HCT116 (cell line): ENCODE data around the gene PAQR6. TPM values are rescaled to one million over a fixed set of nuclear protein-coding genes. Genes with fewer than 3 reads are reported as not detected.
A peak's percentile ranks its signal among the peaks of the same experiment; 100 is the strongest.

Experiments used
- ATAC-seq: fragments of 200-7000 bp; cut with Tn5 transposase; 2 replicates; pipeline ENCODE4 v1.9.1; 2020; ENCODE audit warnings: mild to moderate bottlenecking, moderate library complexity
- BruUV-seq: library from RNA; stranded (reverse); fragments of 400-500 nt; replicated peaks from 2 replicates; lab custom pipeline; 2021; lab: Mats Ljungman, UMichigan
- CTCF ChIA-PET: fragments of 300-600 bp; sonication (Branson Sonifier 250); formaldehyde crosslinking; loops from one replicate; lab custom pipeline; 2021; ENCODE audit warnings: antibody characterized with exemption; lab: Charles Lee
- POLR2A ChIA-PET: fragments of 300-600, 350-600 bp; sonication (Branson Sonifier 250); formaldehyde crosslinking; loops from one replicate; lab custom pipeline; 2021; ENCODE audit warnings: antibody characterized with exemption; lab: Charles Lee
- RAD21 ChIA-PET, 2 experiments: fragments of 300-600 bp; sonication (Branson Sonifier 250); formaldehyde crosslinking; loops; one replicate each; lab custom pipeline; 2023; ENCODE audit warnings: low total read pairs in 2 of 2; ENCODE audit not compliant: uncharacterized antibody in 2 of 2, unreplicated experiment in 2 of 2, low non-redundant PET in 1 of 2; lab: Charles Lee
- DNase-seq: peaks from one replicate; pipeline ENCODE4 v3.0.0-alpha.2; 2010; ENCODE audit warnings: low read depth, low spot score
- H2AFZ ChIP-seq: fragments of 200-600 bp; shearing (Covaris generic), sonication (generic); 2 replicates; pipeline ENCODE4 v1.6.1; 2017; ENCODE audit warnings: low read depth, mixed run types, mixed read lengths, antibody characterized with exemption, low read length; ENCODE audit not compliant: poor library complexity, severe bottlenecking
- H3K27ac ChIP-seq: 2 replicates; pipeline ENCODE4 v1.5.1; 2012; ENCODE audit warnings: low read depth, low read length
- H3K27me3 ChIP-seq: fragments of 200-600 bp; sonication (generic); 2 replicates; pipeline ENCODE4 v1.6.1; 2016; ENCODE audit warnings: mixed run types, low read length, mixed read lengths; ENCODE audit not compliant: insufficient read depth
- H3K36me3 ChIP-seq, 2 experiments: fragments of 200-500 bp in 1 of 2; fragments of 200-600 bp in 1 of 2; sonication (Bioruptor generic) in 1 of 2; sonication (generic) in 1 of 2; 2 replicates each; pipeline versions ENCODE4 v1.5.1 to v1.6.1; 2014 to 2016; ENCODE audit warnings: low read length in 2 of 2, inconsistent platforms in 1 of 2, mixed read lengths in 1 of 2, mixed run types in 1 of 2; ENCODE audit not compliant: insufficient read depth in 2 of 2, control insufficient read depth in 1 of 2
- H3K4me1 ChIP-seq, 2 experiments: fragments of 200-600 bp in 1 of 2; sonication (generic) in 1 of 2; 2 replicates each; pipeline versions ENCODE4 v1.5.1 to v1.6.1; 2012 to 2017; ENCODE audit warnings: low read length in 2 of 2, inconsistent platforms in 1 of 2, mild to moderate bottlenecking in 1 of 2, mixed read lengths in 1 of 2, mixed run types in 1 of 2, moderate library complexity in 1 of 2; ENCODE audit not compliant: insufficient read depth in 2 of 2, control insufficient read depth in 1 of 2
- H3K4me2 ChIP-seq: fragments of 200-600 bp; sonication (generic); 2 replicates; pipeline ENCODE4 v1.6.1; 2017; ENCODE audit warnings: mixed run types, low read length, mixed read lengths
- H3K4me3 ChIP-seq, 2 experiments: fragments of 200-600 bp in 1 of 2; sonication (generic) in 1 of 2; replicated peaks in 1 of 2; 2 replicates each; pipeline ENCODE4 v1.5.1; 2011 to 2016; ENCODE audit warnings: low read length in 2 of 2, control low read depth in 1 of 2, low read depth in 1 of 2, mild to moderate bottlenecking in 1 of 2, mixed read lengths in 1 of 2, mixed run types in 1 of 2
- H3K79me2 ChIP-seq: fragments of 200-600 bp; sonication (generic); 2 replicates; pipeline ENCODE4 v1.6.1; 2017; ENCODE audit warnings: mild to moderate bottlenecking, mixed run types, low read length, moderate library complexity, mixed read lengths; ENCODE audit not compliant: insufficient read depth
- H3K9ac ChIP-seq: fragments of 200-600 bp; sonication (generic); 2 replicates; pipeline ENCODE4 v1.6.1; 2016; ENCODE audit warnings: low read length, mixed read lengths
- H3K9me2 ChIP-seq: fragments of 200-600 bp; sonication (generic), shearing (Covaris generic); 2 replicates; pipeline ENCODE4 v1.6.1; 2017; ENCODE audit warnings: mixed run types, mild to moderate bottlenecking, moderate library complexity; ENCODE audit not compliant: insufficient read depth
- H3K9me3 ChIP-seq, 2 experiments: fragments of 200-500 bp in 1 of 2; fragments of 200-600 bp in 1 of 2; sonication (Bioruptor generic) in 1 of 2; sonication (generic) in 1 of 2; 2 replicates each; pipeline ENCODE4 v1.6.1; 2014 to 2017; ENCODE audit warnings: low read length in 2 of 2, mixed read lengths in 2 of 2, inconsistent platforms in 1 of 2, low read depth in 1 of 2, mild to moderate bottlenecking in 1 of 2, mixed run types in 1 of 2, moderate library complexity in 1 of 2; ENCODE audit not compliant: control insufficient read depth in 1 of 2, insufficient read depth in 1 of 2
- H4K20me1 ChIP-seq: fragments of 200-600 bp; sonication (generic), shearing (Covaris generic); 2 replicates; pipeline ENCODE4 v1.6.1; 2017; ENCODE audit warnings: mixed run types, mild to moderate bottlenecking, moderate library complexity; ENCODE audit not compliant: insufficient read depth
- EGR1 ChIP-seq: IDR thresholded peaks from 2 replicates; pipeline ENCODE4 v1.6.1; 2012; ENCODE audit warnings: low read depth
- EZH2phosphoT487 ChIP-seq: fragments of 200-600 bp; IDR thresholded peaks from 2 replicates; pipeline ENCODE4 v1.6.1; 2018; ENCODE audit warnings: antibody characterized with exemption, borderline replicate concordance
- MAX ChIP-seq: IDR thresholded peaks from 2 replicates; pipeline ENCODE4 v1.6.1; 2012
- POLR2AphosphoS5 ChIP-seq: IDR thresholded peaks from 2 replicates; pipeline ENCODE4 v1.6.1; 2011; ENCODE audit warnings: mild to moderate bottlenecking, low read depth, low read length, moderate library complexity
- REST ChIP-seq: IDR thresholded peaks from 2 replicates; pipeline ENCODE4 v1.6.1; 2012; ENCODE audit warnings: low read depth
- SIN3A ChIP-seq: IDR thresholded peaks from 2 replicates; pipeline ENCODE4 v1.6.1; 2012; ENCODE audit warnings: low read depth
- SRF ChIP-seq: IDR thresholded peaks from 2 replicates; pipeline ENCODE4 v1.6.1; 2012; ENCODE audit warnings: low read depth
- TCF7L2 ChIP-seq: IDR thresholded peaks from 2 replicates; pipeline ENCODE4 v1.7.0; 2011; ENCODE audit warnings: borderline replicate concordance, inconsistent platforms; ENCODE audit not compliant: insufficient read depth, insufficient read length; ENCODE audit errors: extremely low read depth
- intact Hi-C: fragments of 100-400 bp; cut with micrococcal nuclease; formaldehyde crosslinking; loops from 2 replicates; pipeline ENCODE4 v1.10.0; 2022
- total RNA-seq: library from RNA; stranded (reverse); gene quantifications from one replicate; pipeline ENCODE4 v1.2.1, GENCODE V29; 2021; ENCODE audit not compliant: unreplicated experiment

PAQR6 gene
- total RNA-seq, 1 experiment from 2014 or later = 10.9 TPM

- Histone ChIP-seq H3K27me3 (no peaks in the 10 kb centered on the region), H4K20me1 (peaks cover 3% of the 10 kb centered on the region; the same call in 1 of the 2 replicates), H3K79me2 (no peaks in the 10 kb centered on the region), H3K4me1 (peaks cover 8 to 19% of the 10 kb centered on the region in 2 experiments), H3K9ac (no peak overlapping the region; the same call in 1 of the 2 replicates), H3K4me3 (no peak overlapping the region), H3K27ac (peak overlapping the region; percentile 24; the same call in 1 of the 2 replicates), H2AFZ (no peak overlapping the region), H3K9me2 (no peaks in the 10 kb centered on the region), H3K9me3 (no peaks in the 10 kb centered on the region), H3K36me3 (peaks cover 16 to 26% of the 10 kb centered on the region in 2 experiments; a peak in 3 of 4 replicates), H3K4me2 (peak overlapping the region; percentile 41)
- ATAC-seq = peak; percentile 82
- intact Hi-C loops = no loop called here
- no peak for TF ChIP-seq EGR1
- no peak for TF ChIP-seq EZH2phosphoT487
- no peak for TF ChIP-seq TCF7L2
- TF ChIP-seq POLR2AphosphoS5 = 0 out of 2 replicates have a peak, but pooled peaks have one; percentile 33
- TF ChIP-seq SIN3A = no peak
- TF ChIP-seq REST = no peak
- no peak for TF ChIP-seq MAX
- no peak for TF ChIP-seq SRF
- CTCF ChIA-PET = interaction anchor here (1.4 kb wide), 1 partner anchor 13 kb away, joined by 3 read pairs; no protein-coding TSS in a partner anchor
- DNase-seq = no peak
- POLR2A ChIA-PET = no interaction called here
- BruUV-seq = no TSS peak
- RAD21 ChIA-PET = no interaction called here
Observed at GRCh38 chr1:156246781-156247459, 936 bp downstream of the PAQR6 start.
